Suprapubic skin (tissue), 4 donors: ENCODE measurements around the gene ARID5B.

ENCODE experiments used
- EP300 ChIP-seq: sonication (generic); formaldehyde crosslinking; IDR thresholded peaks from one replicate; pipeline ENCODE4 v1.6.1; 2017; ENCODE audit warnings: antibody characterized with exemption
- POLR2A ChIP-seq, 2 donors: fragments of 450-650 bp; IDR thresholded peaks; one replicate each; pipeline ENCODE4 v1.6.1; 2017; ENCODE audit warnings: antibody characterized with exemption in 2 of 2, mild to moderate bottlenecking in 2 of 2, moderate library complexity in 2 of 2
- POLR2AphosphoS5 ChIP-seq, 3 donors: sonication (generic); formaldehyde crosslinking; IDR thresholded peaks; one replicate each; pipeline ENCODE4 v1.6.1; 2017; ENCODE audit warnings: antibody characterized with exemption in 3 of 3
- TF ChIP-seq, protein P1 (sequence below), 2 donors: fragments of 200-600 bp in 1 of 2; fragments of 450-650 bp in 1 of 2; sonication (generic) in 1 of 2; IDR thresholded peaks; one replicate each; pipeline ENCODE4 v1.5.1; 2016 to 2019; ENCODE audit warnings: antibody characterized with exemption in 2 of 2, mild to moderate bottlenecking in 1 of 2, moderate library complexity in 1 of 2

GRCh38 chr10:62027841-62028501, 126.5 kb downstream of the ARID5B start:
- TF ChIP-seq, protein P1, sequence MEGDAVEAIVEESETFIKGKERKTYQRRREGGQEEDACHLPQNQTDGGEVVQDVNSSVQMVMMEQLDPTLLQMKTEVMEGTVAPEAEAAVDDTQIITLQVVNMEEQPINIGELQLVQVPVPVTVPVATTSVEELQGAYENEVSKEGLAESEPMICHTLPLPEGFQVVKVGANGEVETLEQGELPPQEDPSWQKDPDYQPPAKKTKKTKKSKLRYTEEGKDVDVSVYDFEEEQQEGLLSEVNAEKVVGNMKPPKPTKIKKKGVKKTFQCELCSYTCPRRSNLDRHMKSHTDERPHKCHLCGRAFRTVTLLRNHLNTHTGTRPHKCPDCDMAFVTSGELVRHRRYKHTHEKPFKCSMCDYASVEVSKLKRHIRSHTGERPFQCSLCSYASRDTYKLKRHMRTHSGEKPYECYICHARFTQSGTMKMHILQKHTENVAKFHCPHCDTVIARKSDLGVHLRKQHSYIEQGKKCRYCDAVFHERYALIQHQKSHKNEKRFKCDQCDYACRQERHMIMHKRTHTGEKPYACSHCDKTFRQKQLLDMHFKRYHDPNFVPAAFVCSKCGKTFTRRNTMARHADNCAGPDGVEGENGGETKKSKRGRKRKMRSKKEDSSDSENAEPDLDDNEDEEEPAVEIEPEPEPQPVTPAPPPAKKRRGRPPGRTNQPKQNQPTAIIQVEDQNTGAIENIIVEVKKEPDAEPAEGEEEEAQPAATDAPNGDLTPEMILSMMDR (IDR thresholded peaks at IDR 0.05), result no peak
- TF ChIP-seq POLR2A (IDR thresholded peaks at IDR 0.05), result no peak
- TF ChIP-seq POLR2AphosphoS5 (IDR thresholded peaks at IDR 0.05), result no peak
- TF ChIP-seq EP300, result no peak
